ENCODE data around the gene DAD1. TPM values are rescaled to one million over a fixed set of nuclear protein-coding genes. Genes with fewer than 3 reads are reported as not detected.

The DAD1 gene
- 284 to 364 TPM (median 345 TPM) in 5 replicates for total RNA-seq (2022; extraction: Qiagen RNA extraction; ENCODE audit: low read depth)

GRCh38 chr14:22589096-22589839 lies at the start of gene DAD1:
Gene DAD1, minus strand, starts transcription at chr14:22589224. Its CDS starts 67 bp downstream, at chr14:22589157.

GRCh38 chr14:22598099-22598895 lies 9.3 kb upstream of the DAD1 start, which contains the start of gene ABHD4:
Gene ABHD4, plus strand, starts transcription at chr14:22598300. Its CDS starts 7 bp downstream, at chr14:22598307.

Other genes starting within 250 kb of the DAD1 start
- gene ABHD4, start 9.1 kb upstream of the DAD1 start, total RNA-seq (2022; extraction: Qiagen RNA extraction; ENCODE audit: low read depth): 51.3 to 54.2 TPM (median 53.2 TPM) in 5 replicates
- not detected in 5 replicates for gene OR6J1, start 55.1 kb upstream of the DAD1 start, total RNA-seq (2022; extraction: Qiagen RNA extraction; ENCODE audit: low read depth)
- 147 to 168 TPM (median 162 TPM) in 5 replicates for gene OXA1L, start 177.5 kb upstream of the DAD1 start, total RNA-seq (2022; extraction: Qiagen RNA extraction; ENCODE audit: low read depth)
- gene SLC7A7, start 226.2 kb upstream of the DAD1 start, total RNA-seq (2022; extraction: Qiagen RNA extraction; ENCODE audit: low read depth): 10.1 to 16.0 TPM (median 14.5 TPM) in 5 replicates
- 149 to 241 TPM (median 211 TPM) in 5 replicates for gene MRPL52, start 240.7 kb upstream of the DAD1 start, total RNA-seq (2022; extraction: Qiagen RNA extraction; ENCODE audit: low read depth)
- 0.37 to 0.94 TPM (median 0.74 TPM) in 5 replicates for gene MMP14, start 247.4 kb upstream of the DAD1 start, total RNA-seq (2022; extraction: Qiagen RNA extraction; ENCODE audit: low read depth)

All from A549 treated with RU486 at 1 μM for 4 hours (cell line).